Glutamatergic neuron (in vitro differentiated cells): Measurements from ENCODE around the gene CALCOCO1. TPM values are rescaled to one million over a fixed set of nuclear protein-coding genes. Genes with fewer than 3 reads are reported as not detected.
"Not testable (repeated sequence)": the region's sequence is repeated elsewhere in the genome, so short reads cannot be mapped to it uniquely, and the experiment has no call there.

ENCODE experiments used
- DNase-seq: peaks from one replicate; pipeline ENCODE4 v3.0.0; 2022
- H3K27ac Mint-ChIP-seq: one replicate; pipeline ENCODE4 v1.8.0; 2020; ENCODE audit warnings: mild to moderate bottlenecking, mixed read lengths, inconsistent platforms; ENCODE audit not compliant: unreplicated experiment
- H3K27me3 Mint-ChIP-seq: one replicate; pipeline ENCODE4 v1.8.0; 2020; ENCODE audit warnings: mild to moderate bottlenecking, moderate library complexity, mixed read lengths, inconsistent platforms; ENCODE audit not compliant: unreplicated experiment
- H3K36me3 Mint-ChIP-seq: one replicate; pipeline ENCODE4 v1.8.0; 2020; ENCODE audit warnings: mild to moderate bottlenecking, mixed read lengths, inconsistent platforms; ENCODE audit not compliant: unreplicated experiment
- H3K4me1 Mint-ChIP-seq: one replicate; pipeline ENCODE4 v1.8.0; 2020; ENCODE audit warnings: mild to moderate bottlenecking, low read depth, mixed read lengths, inconsistent platforms; ENCODE audit not compliant: unreplicated experiment
- H3K4me3 Mint-ChIP-seq: one replicate; pipeline ENCODE4 v1.8.0; 2020; ENCODE audit warnings: mild to moderate bottlenecking, mixed read lengths, inconsistent platforms; ENCODE audit not compliant: unreplicated experiment
- H3K9me3 Mint-ChIP-seq: one replicate; pipeline ENCODE4 v1.8.0; 2020; ENCODE audit warnings: mild to moderate bottlenecking, moderate library complexity, mixed read lengths, inconsistent platforms; ENCODE audit not compliant: unreplicated experiment
- CTCF ChIP-seq: fragments of 200-600 bp; sonication (generic); IDR thresholded peaks from one replicate; pipeline ENCODE4 v1.5.0; 2021; ENCODE audit not compliant: partially characterized antibody, unreplicated experiment
- total RNA-seq: library from RNA; stranded (reverse); fragmentation: NEBNext Ultra II Directional; extraction: Animal tissue kit (Norgen Biotek cat#: 25700); gene quantifications from one replicate; pipeline ENCODE4 v1.2.1, GENCODE V29; 2021; ENCODE audit not compliant: unreplicated experiment

CALCOCO1 gene
- total RNA-seq, 1 donor from 2014 or later, result 151 TPM

GRCh38 chr12:53688134-53688533 is 39.1 kb downstream of the CALCOCO1 start:
- no peaks in the 10 kb centered on the region for H3K4me1 Mint-ChIP-seq
- H3K36me3 Mint-ChIP-seq, result peaks cover 4% of the 10 kb centered on the region
- H3K27ac Mint-ChIP-seq, result no peak overlapping the region
- H3K9me3 Mint-ChIP-seq, result no peaks in the 10 kb centered on the region
- no peak for DNase-seq
- TF ChIP-seq CTCF, result no peak
- peaks cover 2% of the 10 kb centered on the region for H3K27me3 Mint-ChIP-seq
- peak overlapping the region; percentile 42 for H3K4me3 Mint-ChIP-seq

GRCh38 chr12:53686436-53686835 is 40.8 kb downstream of the CALCOCO1 start:
- H3K27me3 Mint-ChIP-seq, result peaks cover 2% of the 10 kb centered on the region
- DNase-seq, result no peak
- H3K4me3 Mint-ChIP-seq, result no peak overlapping the region
- no peaks in the 10 kb centered on the region for H3K4me1 Mint-ChIP-seq
- no peak overlapping the region for H3K27ac Mint-ChIP-seq
- no peak for TF ChIP-seq CTCF
- no peaks in the 10 kb centered on the region for H3K9me3 Mint-ChIP-seq
- H3K36me3 Mint-ChIP-seq, result peaks cover under 1% of the 10 kb centered on the region

- Mint-ChIP-seq H3K4me3 (no peak overlapping the region), H3K4me1 (no peaks in the 10 kb centered on the region), H3K9me3 (no peaks in the 10 kb centered on the region), H3K27me3 (peaks cover 2% of the 10 kb centered on the region), H3K27ac (no peak overlapping the region), H3K36me3 (no peaks in the 10 kb centered on the region)
- no peak for TF ChIP-seq CTCF
- no peak for DNase-seq
These were observed 42.5 kb downstream of the CALCOCO1 start for GRCh38 chr12:53684654-53685220.

GRCh38 chr12:53683983-53684382 is 43.3 kb downstream of the CALCOCO1 start:
- H3K27ac Mint-ChIP-seq, result no peak overlapping the region
- peaks cover 2% of the 10 kb centered on the region for H3K27me3 Mint-ChIP-seq
- no peak for TF ChIP-seq CTCF
- no peak overlapping the region for H3K4me3 Mint-ChIP-seq
- H3K4me1 Mint-ChIP-seq, result peaks cover 2% of the 10 kb centered on the region
- H3K36me3 Mint-ChIP-seq, result no peaks in the 10 kb centered on the region
- no peak for DNase-seq
- peaks cover 4% of the 10 kb centered on the region for H3K9me3 Mint-ChIP-seq

GRCh38 chr12:53683494-53683893 is 43.8 kb downstream of the CALCOCO1 start:
- H3K27ac Mint-ChIP-seq, result no peak overlapping the region
- peaks cover 6% of the 10 kb centered on the region for H3K4me1 Mint-ChIP-seq
- no peak overlapping the region for H3K4me3 Mint-ChIP-seq
- no peak for TF ChIP-seq CTCF
- no peaks in the 10 kb centered on the region for H3K36me3 Mint-ChIP-seq
- H3K27me3 Mint-ChIP-seq, result peaks cover 2% of the 10 kb centered on the region
- peaks cover 4% of the 10 kb centered on the region for H3K9me3 Mint-ChIP-seq
- DNase-seq, result no peak

- Mint-ChIP-seq H3K4me1 (peaks cover 22% of the 10 kb centered on the region), H3K9me3 (peaks cover 14% of the 10 kb centered on the region)
- H3K4me3 Mint-ChIP-seq, H3K27me3 Mint-ChIP-seq, DNase-seq, H3K36me3 Mint-ChIP-seq, H3K27ac Mint-ChIP-seq: not testable (repeated sequence)
These were observed 47.2 kb downstream of the CALCOCO1 start for GRCh38 chr12:53680061-53680460.
